Endothelial cell of umbilical vein (primary cell): ENCODE results near the gene IRS1.

ENCODE experiments used
- POLR2AphosphoS5 ChIP-seq: IDR thresholded peaks from 2 replicates; pipeline ENCODE4 v1.6.1; 2012; ENCODE audit warnings: low read depth, mild to moderate bottlenecking, control low read depth, low read length, moderate library complexity; ENCODE audit not compliant: insufficient read depth
- TF ChIP-seq, protein P1 (sequence below), 2 donors: IDR thresholded peaks; 1 replicate in 1 of 2; 2 replicates in 1 of 2; pipeline ENCODE4 v1.5.1; 2011; ENCODE audit warnings: low read length in 2 of 2, mild to moderate bottlenecking in 2 of 2, moderate library complexity in 2 of 2, control low read depth in 1 of 2, inconsistent platforms in 1 of 2, low read depth in 1 of 2; ENCODE audit not compliant: insufficient read depth in 1 of 2; ENCODE audit errors: extremely low read depth in 1 of 2

DNA sequence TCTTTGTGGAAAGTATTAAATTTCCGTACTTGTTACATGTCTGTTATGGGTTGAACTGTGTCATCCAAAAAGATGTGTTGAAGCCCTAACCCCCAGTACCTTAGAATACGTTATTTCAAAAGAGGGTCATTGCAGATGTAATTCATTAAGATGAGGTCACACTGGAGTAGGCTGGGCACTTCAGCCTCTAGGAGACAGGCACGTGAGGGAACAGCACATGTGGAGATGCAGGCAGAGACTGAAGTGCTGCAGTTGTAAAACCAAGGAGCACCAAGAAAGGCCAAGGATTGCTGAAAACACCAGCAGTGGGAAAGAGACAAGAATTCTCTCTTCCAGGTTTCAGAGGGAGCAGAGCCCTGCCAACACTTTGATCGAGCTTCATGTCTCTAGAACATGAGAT is 31.6 kb upstream of the IRS1 start:
- TF ChIP-seq, protein P1, sequence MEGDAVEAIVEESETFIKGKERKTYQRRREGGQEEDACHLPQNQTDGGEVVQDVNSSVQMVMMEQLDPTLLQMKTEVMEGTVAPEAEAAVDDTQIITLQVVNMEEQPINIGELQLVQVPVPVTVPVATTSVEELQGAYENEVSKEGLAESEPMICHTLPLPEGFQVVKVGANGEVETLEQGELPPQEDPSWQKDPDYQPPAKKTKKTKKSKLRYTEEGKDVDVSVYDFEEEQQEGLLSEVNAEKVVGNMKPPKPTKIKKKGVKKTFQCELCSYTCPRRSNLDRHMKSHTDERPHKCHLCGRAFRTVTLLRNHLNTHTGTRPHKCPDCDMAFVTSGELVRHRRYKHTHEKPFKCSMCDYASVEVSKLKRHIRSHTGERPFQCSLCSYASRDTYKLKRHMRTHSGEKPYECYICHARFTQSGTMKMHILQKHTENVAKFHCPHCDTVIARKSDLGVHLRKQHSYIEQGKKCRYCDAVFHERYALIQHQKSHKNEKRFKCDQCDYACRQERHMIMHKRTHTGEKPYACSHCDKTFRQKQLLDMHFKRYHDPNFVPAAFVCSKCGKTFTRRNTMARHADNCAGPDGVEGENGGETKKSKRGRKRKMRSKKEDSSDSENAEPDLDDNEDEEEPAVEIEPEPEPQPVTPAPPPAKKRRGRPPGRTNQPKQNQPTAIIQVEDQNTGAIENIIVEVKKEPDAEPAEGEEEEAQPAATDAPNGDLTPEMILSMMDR (IDR thresholded peaks at IDR 0.05; ENCODE audit: extremely low read depth in 1 of 2, insufficient read depth in 1 of 2, low read depth in 1 of 2, low read length in 2 of 2), result no peak
- TF ChIP-seq POLR2AphosphoS5, result no peak
